IPS-18c (cell line): ENCODE measurements around the gene LHX2.
A peak's percentile ranks its signal among the peaks of the same experiment; 100 is the strongest.

Source experiments
- H3K4me3 ChIP-seq: 2 replicates; pipeline ENCODE4 v1.7.0; 2013; ENCODE audit warnings: low read depth, mild to moderate bottlenecking, low read length, moderate library complexity; ENCODE audit not compliant: insufficient read depth
- H3K9me3 ChIP-seq: one replicate; pipeline ENCODE4 v1.6.1; 2013; ENCODE audit warnings: mild to moderate bottlenecking, low read length, moderate library complexity; ENCODE audit not compliant: control insufficient read depth, insufficient read depth

Gene LHX2

DNA sequence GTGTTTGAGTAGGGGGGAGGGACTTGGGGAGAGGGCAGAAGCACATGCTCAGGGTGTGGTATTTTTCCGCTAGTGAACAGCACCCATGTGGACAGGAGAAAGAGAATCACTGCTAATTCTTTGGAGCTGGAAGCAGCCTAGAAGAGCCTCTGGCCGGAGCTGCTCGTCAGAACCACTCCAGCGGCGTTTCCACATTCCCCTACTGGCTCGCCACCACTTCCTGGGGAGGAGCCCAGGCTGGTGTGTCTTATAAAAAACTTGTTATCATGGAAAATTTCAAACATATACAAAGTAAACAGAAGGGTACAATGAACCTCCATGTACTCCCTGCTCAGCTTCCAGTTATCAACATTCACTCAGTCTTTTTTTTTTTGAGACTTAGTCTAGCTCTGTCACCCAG is 26.7 kb downstream of the LHX2 start:
- Histone ChIP-seq H3K4me3 (no peak overlapping the region), H3K9me3 (no peaks in the 10 kb centered on the region)

DNA sequence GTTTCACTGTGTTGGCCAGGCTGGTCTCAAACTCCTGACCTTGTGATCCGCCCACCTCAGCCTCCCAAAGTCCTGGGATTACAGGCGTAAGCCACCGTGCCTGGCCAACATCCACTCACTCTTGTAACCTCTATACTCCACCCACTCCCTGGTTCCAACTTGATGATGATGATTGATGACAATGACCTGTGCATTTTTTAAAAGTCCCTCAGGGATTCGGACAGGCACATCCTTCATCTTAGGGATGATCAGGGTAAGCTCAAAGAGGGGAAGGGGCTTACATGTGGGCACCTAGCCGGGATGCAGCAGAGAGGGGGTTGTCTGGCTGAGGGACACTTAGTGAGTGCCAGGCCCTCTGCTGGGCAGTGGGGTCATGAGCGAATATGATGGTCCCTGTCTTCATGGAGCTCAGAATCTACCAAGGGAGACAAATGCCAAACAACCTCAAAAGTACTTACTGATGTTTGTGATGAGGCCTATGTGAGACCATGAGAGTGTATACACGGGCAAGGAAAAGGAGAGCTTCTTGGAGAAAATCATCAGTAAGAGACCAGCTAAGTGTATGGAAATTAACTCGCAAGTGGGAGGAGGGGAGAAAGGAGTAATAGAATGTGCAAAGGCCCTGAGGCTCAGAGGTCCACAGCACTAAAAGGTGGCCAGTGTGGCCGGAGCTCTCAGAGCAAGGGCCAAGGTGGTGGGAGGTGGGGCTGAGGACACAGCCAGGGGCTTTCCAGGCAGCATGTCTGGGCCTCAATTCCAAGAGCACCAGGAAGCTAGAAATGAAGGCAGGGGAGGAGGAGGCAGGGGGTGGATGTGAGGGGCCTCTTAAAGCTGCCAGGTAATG is 27.4 kb downstream of the LHX2 start:
- H3K9me3 ChIP-seq = no peaks in the 10 kb centered on the region
- no peak overlapping the region for H3K4me3 ChIP-seq

DNA sequence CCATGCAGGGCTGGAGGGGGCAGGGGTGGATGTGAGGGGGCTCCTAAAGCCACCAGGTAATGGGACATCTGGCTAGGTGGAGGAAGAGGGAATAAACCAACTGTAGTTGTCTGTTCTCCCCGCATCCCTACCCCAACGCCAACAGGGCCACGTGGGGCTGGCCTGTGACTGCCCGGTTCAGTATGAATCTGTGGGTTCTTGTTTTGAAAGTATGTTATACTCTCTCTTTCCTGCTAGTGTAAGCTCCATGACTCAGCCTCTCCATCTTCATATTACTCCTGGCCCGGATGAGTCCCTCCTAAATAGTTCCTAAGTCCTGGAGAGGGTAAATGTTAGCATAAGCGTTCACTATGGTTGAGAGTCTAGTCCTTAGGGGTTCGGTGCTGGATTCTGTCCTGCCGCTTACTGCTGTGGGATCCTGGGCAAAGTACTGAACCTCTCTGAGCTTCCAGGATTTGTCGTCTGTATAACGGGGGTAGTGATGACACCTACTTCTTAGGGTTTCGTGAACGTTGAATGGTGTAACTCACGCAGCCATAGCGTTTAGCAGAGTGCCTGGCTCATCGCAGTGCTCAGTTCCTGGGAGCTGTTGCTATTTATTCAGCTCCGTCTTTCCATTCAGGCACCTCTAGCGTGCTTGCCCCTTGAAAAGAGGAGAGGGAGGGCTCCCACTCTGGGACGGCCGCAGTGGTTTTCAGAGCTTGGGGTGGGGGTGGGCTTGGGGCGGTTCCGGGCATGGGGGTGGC is 28.8 kb downstream of the LHX2 start:
- Histone ChIP-seq H3K4me3 (peak overlapping the region; percentile 28; the same call in 1 of the 2 replicates), H3K9me3 (no peaks in the 10 kb centered on the region)

DNA sequence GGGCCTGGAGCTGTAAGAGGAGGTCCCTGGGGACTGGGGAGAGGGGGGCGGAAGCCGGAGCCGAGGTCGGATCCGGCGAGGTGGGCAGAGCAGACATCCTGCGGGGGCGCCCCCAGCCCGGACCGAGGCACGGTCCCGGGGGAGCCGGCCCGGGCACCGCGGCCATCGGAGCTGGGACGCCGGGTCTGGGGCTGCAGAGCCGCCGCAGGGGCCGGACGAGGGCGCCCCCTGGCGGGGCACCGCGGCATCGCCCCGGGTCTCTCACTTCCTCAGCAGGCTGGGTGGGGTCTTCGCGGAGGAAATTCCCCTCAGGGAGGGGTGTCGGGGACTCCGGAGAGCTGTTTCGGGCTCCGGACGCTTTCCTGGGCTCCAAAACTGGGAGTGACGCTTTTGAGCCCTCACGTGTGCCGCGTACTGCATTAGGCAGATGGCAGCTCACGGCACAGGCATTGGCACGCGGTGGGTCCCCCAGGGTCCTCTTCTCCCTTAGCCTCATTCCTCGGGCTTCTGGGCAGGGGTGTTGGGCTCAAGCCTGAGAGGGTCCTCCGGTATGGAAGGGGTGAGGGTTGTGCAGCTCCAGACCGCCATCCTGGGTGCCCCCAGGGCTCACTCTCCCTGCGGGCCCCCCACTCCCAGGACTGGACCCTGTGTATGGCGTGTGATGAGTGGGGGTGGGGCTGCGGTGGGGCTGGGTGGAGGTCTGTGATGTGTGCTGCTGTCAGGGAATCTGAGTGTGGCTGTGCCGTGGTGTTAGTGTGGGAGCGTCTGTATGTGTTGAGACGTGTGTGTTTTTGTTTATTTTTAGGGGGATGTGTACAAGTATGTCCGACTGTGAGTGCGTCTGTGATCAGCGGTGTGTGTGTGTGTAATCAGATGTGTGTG is 29.6 kb downstream of the LHX2 start:
- H3K9me3 ChIP-seq = no peaks in the 10 kb centered on the region
- H3K4me3 ChIP-seq = peak overlapping the region; percentile 38

DNA sequence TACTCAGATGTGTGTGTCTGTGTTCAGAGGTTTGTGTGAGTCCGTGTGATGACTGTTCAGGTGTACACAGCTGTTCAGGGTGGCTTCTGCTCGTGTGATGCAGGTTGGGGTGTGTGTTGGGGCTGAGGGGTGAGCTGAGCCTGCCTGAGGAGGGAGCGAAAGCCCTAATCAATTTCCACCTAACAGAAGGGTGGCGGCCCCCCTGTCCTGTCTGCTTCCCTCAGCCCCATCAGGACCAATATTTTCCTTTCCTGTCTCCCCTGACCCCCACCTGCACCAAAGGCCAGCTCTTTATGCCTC is 30.2 kb downstream of the LHX2 start:
- Histone ChIP-seq H3K4me3 (no peak overlapping the region), H3K9me3 (no peaks in the 10 kb centered on the region)

DNA sequence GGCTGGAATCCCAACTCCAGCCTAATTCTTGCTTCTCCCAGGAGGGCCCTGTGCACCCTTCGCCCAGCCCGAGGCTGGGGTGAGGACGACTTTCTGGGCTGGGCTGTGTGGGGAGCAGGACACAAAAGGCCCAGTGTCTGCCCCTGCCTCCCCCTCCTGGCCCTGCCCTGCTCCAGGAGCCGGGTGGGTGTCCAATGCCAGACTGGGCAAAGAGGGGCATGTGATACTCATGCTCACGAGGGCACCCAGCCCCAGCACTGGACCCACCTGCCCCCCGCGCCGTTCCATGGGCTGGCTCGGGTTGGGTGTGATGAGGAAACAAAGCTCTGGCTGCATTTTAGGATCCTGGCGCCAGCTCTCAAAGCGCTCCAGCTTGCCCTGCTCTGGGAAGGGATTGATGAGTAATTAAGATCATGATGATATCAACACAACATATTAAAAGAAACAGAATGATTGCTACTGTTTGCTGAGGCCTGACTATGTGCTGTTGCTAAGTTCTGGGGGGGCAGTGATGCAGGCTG is 30.7 kb downstream of the LHX2 start:
- H3K4me3 ChIP-seq = no peak overlapping the region

DNA sequence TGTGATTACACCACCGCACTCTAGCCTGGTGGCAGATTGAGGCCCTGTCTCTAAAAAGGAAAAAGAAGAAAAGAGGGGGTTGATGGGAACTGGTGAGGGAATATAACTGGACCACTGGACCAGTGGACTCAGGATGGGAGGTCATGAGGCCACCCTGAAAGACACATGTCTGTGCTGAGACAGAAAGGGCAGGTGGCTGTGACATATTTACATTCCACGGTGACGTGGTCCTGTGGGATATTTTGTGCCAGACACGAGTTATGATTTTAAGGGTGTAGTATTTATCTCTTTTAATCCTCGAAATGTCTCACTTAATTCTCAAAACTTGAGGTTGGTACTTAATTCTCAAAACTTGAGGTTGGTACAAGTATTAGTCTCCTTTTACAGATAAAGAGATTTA is 32.9 kb downstream of the LHX2 start:
- no peak overlapping the region for H3K4me3 ChIP-seq
- no peaks in the 10 kb centered on the region for H3K9me3 ChIP-seq

More for the DNA sequence above, 30.7 kb downstream of the LHX2 start:
- H3K9me3 ChIP-seq = no peaks in the 10 kb centered on the region

DNA sequence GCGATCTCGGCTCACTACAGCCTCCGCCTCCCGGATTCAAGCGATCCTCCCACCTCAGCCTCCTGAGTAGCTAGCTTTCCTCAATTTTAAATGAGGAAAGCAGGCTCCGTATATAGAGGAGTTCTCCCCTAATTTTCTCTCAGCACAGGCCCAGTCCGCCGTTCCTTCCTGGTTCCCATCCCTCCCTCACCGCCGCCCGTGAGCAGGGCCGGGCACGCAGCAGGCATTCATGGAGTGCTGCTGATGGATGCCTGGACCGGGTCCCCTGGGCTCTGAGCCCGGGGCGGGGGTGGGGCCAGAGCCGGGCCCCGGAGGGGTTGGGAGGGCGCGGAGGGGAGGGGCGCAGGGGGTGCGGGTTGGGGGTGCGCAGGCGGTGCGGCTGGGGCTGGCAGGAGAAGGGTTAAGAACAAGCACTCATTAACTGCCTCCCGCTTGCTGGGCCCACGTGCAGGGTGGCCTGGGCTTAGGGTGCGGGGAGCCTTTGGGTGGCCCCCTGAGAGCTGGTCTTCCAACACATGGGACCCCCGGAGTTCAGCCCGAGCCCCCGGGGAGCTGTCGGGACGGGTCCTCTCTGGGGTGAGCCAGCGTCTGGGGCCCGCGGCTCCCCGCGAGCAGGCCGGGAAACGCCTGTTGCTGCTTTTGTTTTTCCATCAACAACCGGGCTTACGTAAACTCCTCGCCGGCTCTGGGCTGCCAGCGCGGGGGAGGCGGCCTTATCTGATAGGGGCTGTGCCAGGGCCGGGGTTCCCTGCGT is 33.7 kb downstream of the LHX2 start:
- peak overlapping the region; percentile 39; the same call in 1 of the 2 replicates for H3K4me3 ChIP-seq

DNA sequence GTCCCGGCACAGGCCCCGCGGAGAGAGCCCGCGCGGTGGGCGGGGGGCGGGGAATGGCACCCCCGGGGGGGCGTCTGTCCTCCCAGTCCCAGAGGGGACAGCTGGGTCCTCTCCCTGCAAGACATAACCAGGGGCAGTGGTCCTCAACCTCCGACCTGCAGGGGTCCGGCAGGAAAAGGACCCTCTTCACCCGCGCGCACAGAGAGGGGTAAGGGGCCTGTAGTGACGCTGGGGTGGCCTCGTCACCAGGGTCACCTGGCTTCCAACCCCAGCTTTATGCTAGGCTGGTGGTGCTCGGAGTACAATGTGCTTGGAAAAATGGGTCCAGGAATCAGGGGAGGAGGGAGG is 34.2 kb downstream of the LHX2 start:
- Histone ChIP-seq H3K4me3 (peak overlapping the region; percentile 39; the same call in 1 of the 2 replicates), H3K9me3 (no peaks in the 10 kb centered on the region)

More for the DNA sequence above, 33.7 kb downstream of the LHX2 start:
- H3K9me3 ChIP-seq = no peaks in the 10 kb centered on the region

DNA sequence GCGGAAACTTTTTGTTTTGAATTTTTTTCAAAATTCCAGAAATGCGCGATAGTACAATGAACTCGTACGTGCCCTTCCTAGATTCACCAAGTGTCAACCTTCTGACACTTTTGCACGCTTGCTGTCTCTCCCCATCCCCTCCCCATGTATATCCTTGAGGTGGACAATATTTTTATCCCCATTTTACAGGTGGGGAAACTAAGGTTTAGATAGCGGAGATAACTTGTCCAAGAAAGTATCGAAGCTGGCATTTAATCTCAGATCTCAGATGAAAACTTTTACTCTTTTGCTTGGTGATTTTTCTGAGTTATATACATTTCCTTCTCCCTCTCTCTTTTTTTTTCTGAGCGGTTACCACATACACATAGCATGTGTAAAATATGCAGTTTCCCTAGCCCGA is 34.6 kb downstream of the LHX2 start:
- Histone ChIP-seq H3K4me3 (no peak overlapping the region), H3K9me3 (no peaks in the 10 kb centered on the region)

DNA sequence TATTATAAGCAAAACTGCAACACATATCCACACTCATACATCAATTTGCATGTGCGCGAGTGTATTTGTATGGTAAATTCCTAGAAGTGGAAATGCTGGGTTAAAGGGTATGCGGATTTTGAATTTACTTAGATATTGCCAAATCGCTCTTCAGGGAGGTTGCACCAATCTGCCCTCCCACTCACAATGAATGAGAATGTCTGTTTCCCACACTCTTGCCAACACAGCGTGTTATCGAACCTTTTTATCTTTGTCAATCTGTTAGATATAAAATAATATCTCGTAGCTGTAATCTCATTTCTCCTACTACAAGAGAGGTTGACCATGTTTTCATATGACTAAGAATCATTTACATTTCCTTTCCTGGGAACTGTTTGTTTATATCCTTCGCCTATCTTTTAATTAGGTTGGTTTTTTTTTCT is 35.7 kb downstream of the LHX2 start:
- no peaks in the 10 kb centered on the region for H3K9me3 ChIP-seq
- no peak overlapping the region for H3K4me3 ChIP-seq

DNA sequence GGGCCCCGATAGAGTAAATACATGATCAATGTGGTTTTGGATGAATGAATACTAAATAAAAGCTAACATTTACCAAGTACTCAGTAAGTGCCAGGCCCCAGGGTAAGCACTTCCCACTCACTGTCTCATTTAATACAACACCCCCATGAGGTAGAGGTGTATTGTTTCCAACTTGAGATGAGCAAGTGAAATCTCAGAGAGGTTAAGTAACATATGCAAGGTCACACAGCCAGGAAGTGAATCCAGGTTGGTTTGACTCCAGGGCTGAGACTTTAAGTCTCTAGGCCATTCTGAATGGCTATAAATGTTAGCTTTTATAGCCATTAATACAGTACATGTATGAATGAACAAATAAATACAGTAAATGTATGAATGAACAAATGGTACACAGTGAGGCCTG is 39.4 kb downstream of the LHX2 start:
- Histone ChIP-seq H3K4me3 (no peak overlapping the region), H3K9me3 (no peaks in the 10 kb centered on the region)

DNA sequence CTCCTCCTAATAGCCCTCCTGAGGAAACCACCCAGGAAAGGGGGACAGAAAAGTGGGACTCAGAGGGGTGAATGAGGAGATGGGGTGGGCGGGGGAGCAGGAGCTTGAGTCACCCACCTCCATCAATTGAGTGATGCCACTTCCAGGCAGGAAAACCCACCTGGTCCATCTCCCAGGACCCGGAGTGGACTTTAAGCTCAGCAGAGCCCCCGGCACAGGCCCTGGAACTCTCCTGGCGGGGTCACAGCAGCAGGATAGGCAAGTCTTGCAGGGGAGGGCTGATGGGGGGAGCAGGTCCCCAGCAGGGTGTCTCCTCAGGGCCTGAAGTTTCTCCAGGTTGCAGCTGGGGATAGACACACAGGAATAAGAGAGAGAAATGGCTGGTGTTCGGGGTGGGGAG is 40.8 kb downstream of the LHX2 start:
- no peaks in the 10 kb centered on the region for H3K9me3 ChIP-seq
- H3K4me3 ChIP-seq = no peak overlapping the region

DNA sequence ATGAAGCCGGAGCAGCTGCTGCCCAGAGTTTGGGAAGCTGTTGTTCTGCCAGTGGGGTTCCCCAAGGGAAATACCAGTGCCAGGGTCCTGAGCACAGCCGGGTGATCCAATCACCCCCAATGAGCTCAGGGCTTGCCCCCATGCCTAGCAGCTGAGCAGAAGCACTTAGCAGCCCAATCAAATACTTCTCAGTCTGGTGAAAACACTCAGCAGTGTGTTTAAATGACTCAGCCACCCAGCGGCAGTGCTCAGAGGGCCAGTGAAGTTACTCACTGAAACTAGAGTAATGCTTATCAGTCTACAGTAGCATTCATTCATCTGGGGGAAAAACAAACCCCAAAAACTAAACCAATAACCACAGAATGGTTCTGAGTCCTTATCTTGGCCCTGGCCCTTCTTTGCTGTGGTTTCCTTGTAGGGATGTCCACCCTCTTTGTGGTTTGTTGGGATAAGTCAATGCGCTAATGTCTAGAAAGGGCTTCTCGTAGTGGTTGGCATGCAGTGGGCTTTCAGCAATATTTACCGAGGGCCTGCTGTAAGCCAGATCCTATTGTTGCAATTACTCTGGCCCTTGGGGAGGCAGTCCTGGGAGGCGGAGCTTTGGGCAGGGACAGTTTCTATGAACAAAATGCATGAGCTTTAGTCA is 43.1 kb downstream of the LHX2 start:
- Histone ChIP-seq H3K9me3 (no peaks in the 10 kb centered on the region), H3K4me3 (no peak overlapping the region)

DNA sequence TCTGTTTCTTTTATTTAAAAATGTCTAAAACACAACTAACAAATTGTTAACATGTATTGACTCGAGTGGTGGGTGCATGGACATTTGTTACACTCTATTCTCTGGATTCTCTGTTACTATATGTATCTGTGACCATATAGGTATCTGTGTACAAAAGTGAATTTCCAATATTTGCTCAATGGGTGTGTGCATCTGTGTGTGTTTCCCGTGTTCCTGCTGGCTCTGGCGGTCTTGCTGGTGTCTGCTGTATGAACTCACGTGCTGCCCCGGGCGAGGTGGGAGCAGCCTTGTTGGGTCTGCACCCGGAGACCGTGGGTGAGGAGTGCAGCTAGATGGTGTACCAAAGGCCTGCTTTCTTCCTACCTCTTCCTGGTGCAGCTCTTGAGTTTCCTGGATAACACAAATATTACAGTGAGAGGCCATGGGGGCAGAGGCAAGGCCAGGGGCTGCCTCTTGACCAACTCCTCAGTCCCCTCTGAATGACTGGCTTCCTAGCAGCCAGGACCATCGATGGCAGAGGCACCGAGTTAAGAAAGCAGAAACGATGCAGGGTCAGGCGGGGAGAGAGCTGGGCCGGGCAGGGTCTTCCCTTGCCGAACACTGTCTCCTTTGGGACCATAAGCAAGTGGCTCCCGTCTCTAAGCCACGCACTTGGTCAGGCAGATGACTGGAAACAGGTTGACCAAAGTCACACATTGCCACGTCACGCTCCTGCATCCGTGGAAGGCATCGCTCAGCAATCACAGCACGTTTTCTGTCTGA is 49.5 kb downstream of the LHX2 start:
- Histone ChIP-seq H3K4me3 (no peak overlapping the region), H3K9me3 (no peaks in the 10 kb centered on the region)

DNA sequence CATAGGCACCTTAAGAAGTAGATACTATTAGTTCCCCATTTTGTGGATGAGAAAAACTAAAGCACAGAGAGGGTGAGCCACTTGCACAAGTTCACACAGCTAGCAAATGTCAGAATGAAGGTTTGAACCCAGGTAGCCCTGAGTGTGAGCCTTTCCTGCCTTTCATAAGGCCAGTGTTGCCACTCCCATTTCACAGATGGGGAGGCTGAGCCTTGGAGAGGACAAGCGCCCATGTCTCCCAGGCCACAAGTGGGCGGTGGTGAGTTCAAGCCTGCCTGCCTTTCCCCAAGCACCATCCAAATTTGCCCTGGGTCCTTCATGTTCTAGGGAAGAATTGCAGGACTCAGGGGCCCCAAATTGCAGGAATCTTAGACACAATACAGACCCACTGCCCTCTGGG is 50.6 kb downstream of the LHX2 start:
- Histone ChIP-seq H3K9me3 (no peaks in the 10 kb centered on the region), H3K4me3 (no peak overlapping the region)
